Pancreas (tissue), 10 donors: Measurements from ENCODE around the gene TAB2. TPM values are rescaled to one million over a fixed set of nuclear protein-coding genes. Genes with fewer than 3 reads are reported as not detected.
A peak's percentile ranks its signal among the peaks of the same experiment; 100 is the strongest.

Experiments used
- ATAC-seq, 4 donors: fragments of 200-7000 bp; cut with Tn5 transposase; one replicate each; pipeline versions ENCODE4 v1.8.0 to v1.9.1; 2020; ENCODE audit warnings: mild to moderate bottlenecking in 4 of 4, moderate library complexity in 4 of 4
- DNase-seq, 6 donors: peaks; one replicate each; pipeline ENCODE4 v3.0.0-alpha.2; 2020
- FAIRE-seq: peaks from 2 replicates; lab custom pipeline; 2012; peaks lifted over from hg19 to GRCh38; lab: Jason Lieb, UNC
- H3K27ac ChIP-seq, 4 donors: fragments of 200-600 bp; sonication (generic); 1 replicate in 3 of 4; 2 replicates in 1 of 4; pipeline versions ENCODE4 v1.5.0 to v1.8.0; 2020
- H3K27me3 ChIP-seq, 4 donors: fragments of 200-600 bp; one replicate each; pipeline ENCODE4 v1.8.0; 2021
- H3K36me3 ChIP-seq, 3 donors: fragments of 200-600 bp; sonication (generic) in 1 of 3; one replicate each; pipeline versions ENCODE4 v1.5.0 to v1.8.0; 2020 to 2021
- H3K4me1 ChIP-seq, 3 donors: fragments of 200-600 bp; one replicate each; pipeline ENCODE4 v1.8.0; 2021
- H3K4me3 ChIP-seq, 4 donors: fragments of 200-600 bp; sonication (generic) in 2 of 4; one replicate each; pipeline versions ENCODE4 v1.5.0 to v1.8.0; 2020 to 2021
- H3K9me3 ChIP-seq, 4 donors: fragments of 200-600 bp; one replicate each; pipeline ENCODE4 v1.8.0; 2021
- CTCF ChIP-seq, 4 donors: fragments of 200-600 bp; sonication (generic) in 3 of 4; IDR thresholded peaks; one replicate each; pipeline versions ENCODE4 v1.5.0 to v1.8.0; 2021; ENCODE audit warnings: antibody characterized with exemption in 4 of 4
- WGBS, 2 donors: extraction: QIAGEN DNeasy Blood & Tissue Kit; methylation state at CpG; one replicate each; pipeline ENCODE4 v1.1.7; 2013; 5-methylcytosine and 5-hydroxymethylcytosine counted together
- intact Hi-C, 3 donors: fragments of 100-400 bp; cut with DNase I; formaldehyde crosslinking; loops; one replicate each; pipeline versions ENCODE4 v1.11.1 to v1.14.2; 2022
- polyA plus RNA-seq, 2 donors: library from polyadenylated mRNA; stranded (reverse); fragments of 200-250 nt; gene quantifications; one replicate each; pipeline ENCODE4 v1.2.3, GENCODE V29; 2013
- total RNA-seq, 6 donors: library from RNA; stranded (reverse); fragmentation: NEBNext Ultra II Directional in 4 of 6; extraction: Animal tissue kit (Norgen Biotek cat#: 25700) in 4 of 6; gene quantifications; one replicate each; pipeline versions ENCODE4 v1.2.1 to v1.2.4, GENCODE V29; 2021 to 2023
- donor health status: healthy with polysubstance abuse.
- donor health status: DM: no; HTN: no; CAD: no; lungs with moderate emphysema.
- donor health status: DM: no; HTN: no; CAD: no.
- donor health status: control.
- donor health status: control.
- donor health status: Bipolar disorder and iron deficiency.
- donor health status: DM: yes; HTN: yes; CAD: no.
- donor health status: DM: no; HTN: no; CAD: no.
- donor health status: DM: no; HTN: no; CAD: no.
- donor health status: DM: yes; HTN: yes; CAD: no.

The TAB2 gene
- total and polyA plus RNA-seq, 8 donors: 6.6 to 35.1 (median 20.7) TPM

- Histone ChIP-seq H3K9me3 (no peaks in the 10 kb centered on the region), H3K36me3 (no peaks in the 10 kb centered on the region), H3K27ac (no peak overlapping the region), H3K27me3 (no peaks in the 10 kb centered on the region), H3K4me3 (no peak overlapping the region), H3K4me1 (peaks cover 4 to 11% (median 11%) of the 10 kb centered on the region in 3 donors)
- DNase-seq (no peak), FAIRE-seq (no peak), ATAC-seq (no peak)
- intact Hi-C loops: no loop called here
- TF ChIP-seq CTCF (IDR thresholded peaks at IDR 0.05): no peak
These were observed 75.0 kb downstream of the TAB2 start for GRCh38 chr6:149392535-149392934.

- DNase-seq (no peak), ATAC-seq (no peak), FAIRE-seq (peak; percentile 51)
- Histone ChIP-seq H3K36me3 (no peaks in the 10 kb centered on the region), H3K27me3 (no peaks in the 10 kb centered on the region), H3K27ac (no peak overlapping the region), H3K4me3 (no peak overlapping the region), H3K9me3 (no peaks in the 10 kb centered on the region), H3K4me1 (peaks cover 5 to 13% (median 5%) of the 10 kb centered on the region in 3 donors)
- intact Hi-C loops: no loop called here
- TF ChIP-seq CTCF (IDR thresholded peaks at IDR 0.05): no peak
These were observed 75.6 kb downstream of the TAB2 start for GRCh38 chr6:149393002-149393679.

- DNase-seq (no peak), FAIRE-seq (no peak), ATAC-seq (no peak)
- H3K27ac ChIP-seq: no peak overlapping the region
- no peaks in the 10 kb centered on the region for H3K9me3 ChIP-seq
- H3K4me1 ChIP-seq: peaks cover 5 to 13% (median 5%) of the 10 kb centered on the region in 3 donors
- no peak overlapping the region for H3K4me3 ChIP-seq
- TF ChIP-seq CTCF (IDR thresholded peaks at IDR 0.05): no peak
- H3K27me3 ChIP-seq: no peaks in the 10 kb centered on the region
- intact Hi-C loops: no loop called here
- peaks cover 0 to 16% (median 5%) of the 10 kb centered on the region in 3 donors for H3K36me3 ChIP-seq
These were observed 77.7 kb downstream of the TAB2 start for GRCh38 chr6:149395185-149395584.

GRCh38 chr6:149397384-149397783 is 79.9 kb downstream of the TAB2 start:
- WGBS, 2 donors: 66 to 79% methylated on average over 6 of the region's 6 CpGs
- Histone ChIP-seq H3K4me3 (no peak overlapping the region), H3K9me3 (no peaks in the 10 kb centered on the region), H3K27me3 (no peaks in the 10 kb centered on the region), H3K4me1 (peaks cover 5 to 13% (median 5%) of the 10 kb centered on the region in 3 donors), H3K27ac (no peak overlapping the region), H3K36me3 (peaks cover 0 to 25% (median 12%) of the 10 kb centered on the region in 3 donors)
- TF ChIP-seq CTCF (IDR thresholded peaks at IDR 0.05): no peak
- peak in 1 of 4 donors; percentile 43 for ATAC-seq
- FAIRE-seq: no peak
- no peak for DNase-seq
- intact Hi-C loops: no loop called here

GRCh38 chr6:149400050-149400449 is 82.5 kb downstream of the TAB2 start, which contains the start of gene SUMO4:
SUMO4 (plus strand) TSS chr6:149400262; CDS start chr6:149400392, 130 bp downstream.
- no peak within 1 kb of the TSS for H3K4me3 ChIP-seq
- peaks cover 0 to 26% (median 12%) of the 10 kb centered on the region in 3 donors for H3K36me3 ChIP-seq
- ATAC-seq (no peak), DNase-seq (peak in 2 of 6 donors; percentile 32 to 39), FAIRE-seq (no peak)
- intact Hi-C loops: no loop called here
- no peaks in the 10 kb centered on the region for H3K9me3 ChIP-seq
- 98% methylated on average over 11 of the region's 11 CpGs for WGBS, 2 donors
- TF ChIP-seq CTCF (IDR thresholded peaks at IDR 0.05): no peak
- peaks cover 0 to 6% (median 5%) of the 10 kb centered on the region in 3 donors for H3K4me1 ChIP-seq
- H3K27me3 ChIP-seq: no peaks in the 10 kb centered on the region
- H3K27ac ChIP-seq: no peak within 1 kb of the TSS
